HS-27A (cell line): ENCODE results near the gene LECT2.

Source experiments
- DNase-seq: peaks from one replicate; pipeline ENCODE4 v3.0.0-alpha.2; 2012; ENCODE audit warnings: low read depth, missing footprints

Gene LECT2

GRCh38 chr5:135934939-135935338, 19.8 kb downstream of the LECT2 start:
- no peak for DNase-seq

GRCh38 chr5:135930949-135931295, 23.9 kb downstream of the LECT2 start:
- DNase-seq = no peak

- no peak for DNase-seq
These were observed 24.5 kb downstream of the LECT2 start for GRCh38 chr5:135930029-135930948.

GRCh38 chr5:135921388-135921787, 33.4 kb downstream of the LECT2 start:
- no peak for DNase-seq

- DNase-seq = no peak
These were observed 34.6 kb downstream of the LECT2 start for GRCh38 chr5:135920199-135920598.

- DNase-seq = no peak
These were observed 38.0 kb downstream of the LECT2 start for GRCh38 chr5:135916638-135917263.

GRCh38 chr5:135915466-135916001, 39.2 kb downstream of the LECT2 start:
- no peak for DNase-seq

- no peak for DNase-seq
These were observed 40.8 kb downstream of the LECT2 start for GRCh38 chr5:135913713-135914626.

- DNase-seq = no peak
These were observed 49.6 kb downstream of the LECT2 start for GRCh38 chr5:135905144-135905543.

- DNase-seq = no peak
These were observed 53.1 kb downstream of the LECT2 start for GRCh38 chr5:135901633-135902032.

- no peak for DNase-seq
These were observed 54.5 kb downstream of the LECT2 start for GRCh38 chr5:135900276-135900675.

GRCh38 chr5:135898651-135899050, 56.1 kb downstream of the LECT2 start:
- DNase-seq = no peak
